Fibroblast of lung (primary cell): Measurements from ENCODE around the gene MYO7A. TPM values are rescaled to one million over a fixed set of nuclear protein-coding genes. Genes with fewer than 3 reads are reported as not detected.
A peak's percentile ranks its signal among the peaks of the same experiment; 100 is the strongest.

Experiments
- DNase-seq, 2 donors: peaks; one replicate each; pipeline versions ENCODE4 v3.0.0 to v3.0.0-alpha.2; 2010; ENCODE audit warnings: low read depth in 2 of 2
- H2AFZ ChIP-seq: 2 replicates; pipeline ENCODE4 v1.5.1; 2012; ENCODE audit warnings: low read length, control low read depth, inconsistent platforms
- H3K27ac ChIP-seq: 2 replicates; pipeline ENCODE4 v1.5.1; 2011; ENCODE audit warnings: low read length, control low read depth; ENCODE audit not compliant: insufficient read depth
- H3K27me3 ChIP-seq: 2 replicates; pipeline ENCODE4 v1.5.1; 2011; ENCODE audit warnings: mild to moderate bottlenecking, low read length; ENCODE audit not compliant: control insufficient read depth, insufficient read depth
- H3K36me3 ChIP-seq: 2 replicates; pipeline ENCODE4 v1.5.1; 2011; ENCODE audit warnings: low read length; ENCODE audit not compliant: control insufficient read depth, insufficient read depth
- H3K4me1 ChIP-seq: 2 replicates; pipeline ENCODE4 v1.5.1; 2011; ENCODE audit warnings: low read length; ENCODE audit not compliant: control insufficient read depth, insufficient read depth; ENCODE audit errors: extremely low read depth
- H3K4me2 ChIP-seq: 2 replicates; pipeline ENCODE4 v1.5.1; 2011; ENCODE audit warnings: low read length, control low read depth; ENCODE audit not compliant: insufficient read depth; ENCODE audit errors: extremely low read depth
- H3K4me3 ChIP-seq, 4 experiments: fragments of 200-600 bp in 1 of 4; sonication (generic) in 1 of 4; replicated peaks in 1 of 4; 2 replicates each; pipeline ENCODE4 v1.5.1; 2011 to 2016; ENCODE audit warnings: low read length in 4 of 4, low read depth in 3 of 4, mild to moderate bottlenecking in 3 of 4, control low read depth in 2 of 4, inconsistent platforms in 1 of 4, mixed read lengths in 1 of 4; ENCODE audit not compliant: insufficient read depth in 1 of 4; ENCODE audit errors: control extremely low read depth in 1 of 4
- H3K79me2 ChIP-seq: 2 replicates; pipeline ENCODE4 v1.5.1; 2012; ENCODE audit warnings: mild to moderate bottlenecking, low read length, inconsistent platforms; ENCODE audit not compliant: control insufficient read depth, insufficient read depth
- H3K9ac ChIP-seq: 2 replicates; pipeline ENCODE4 v1.5.1; 2011; ENCODE audit warnings: mild to moderate bottlenecking, low read length, control low read depth; ENCODE audit not compliant: insufficient read depth
- H3K9me3 ChIP-seq: 2 replicates; pipeline ENCODE4 v1.5.1; 2012; ENCODE audit warnings: low read depth, low read length; ENCODE audit not compliant: control insufficient read depth, insufficient read depth
- H4K20me1 ChIP-seq: 2 replicates; pipeline ENCODE4 v1.5.1; 2011; ENCODE audit warnings: low read length; ENCODE audit not compliant: control insufficient read depth, insufficient read depth; ENCODE audit errors: extremely low read depth
- CTCF ChIP-seq, 2 donors: IDR thresholded peaks in 1 of 2; conservative IDR thresholded peaks in 1 of 2; 1 replicate in 1 of 2; 2 replicates in 1 of 2; pipeline ENCODE4 v1.5.1; 2011 to 2012; ENCODE audit warnings: low read length in 2 of 2, control low read depth in 1 of 2, inconsistent platforms in 1 of 2, low read depth in 1 of 2, mild to moderate bottlenecking in 1 of 2
- EZH2 ChIP-seq: IDR thresholded peaks from 2 replicates; pipeline ENCODE4 v1.5.1; 2012; ENCODE audit warnings: low read length, control low read depth, mild to moderate bottlenecking; ENCODE audit errors: missing control alignments
- polyA plus RNA-seq, 2 donors: library from polyadenylated mRNA; depleted of rRNA in 1 of 2; stranded (reverse) in 1 of 2; unstranded in 1 of 2; fragments of >200 nt; gene quantifications; 2 replicates each; pipeline ENCODE4 v1.2.1, GENCODE V29; 2011 to 2012; ENCODE audit warnings: missing spikeins in 1 of 2
- total RNA-seq: library from RNA; depleted of rRNA; stranded (reverse); fragments of >200 nt; gene quantifications from 2 replicates; pipeline ENCODE4 v1.2.1, GENCODE V29; 2014

MYO7A gene
- total and polyA plus RNA-seq, 2 donors (not counting 1 experiment from before 2014, with no cell fraction given) = 0.01 to 0.33 TPM

- no peak overlapping the region for H3K27ac ChIP-seq
- H4K20me1 ChIP-seq = no peaks in the 10 kb centered on the region
- H3K36me3 ChIP-seq = no peaks in the 10 kb centered on the region
- H3K79me2 ChIP-seq = no peaks in the 10 kb centered on the region
- peaks cover 22% of the 10 kb centered on the region for H3K4me1 ChIP-seq
- no peak overlapping the region for H2AFZ ChIP-seq
- no peak overlapping the region for H3K4me3 ChIP-seq
- H3K9ac ChIP-seq = no peak overlapping the region
- no peak for TF ChIP-seq EZH2
- TF ChIP-seq CTCF (conservative IDR thresholded peaks at IDR 0.05 in 1 of 2, IDR thresholded peaks at IDR 0.05 in 1 of 2; ENCODE audit: low read depth in 1 of 2, low read length in 2 of 2) = no peak
- no peak overlapping the region for H3K4me2 ChIP-seq
- no peaks in the 10 kb centered on the region for H3K27me3 ChIP-seq
- no peak for DNase-seq
- no peaks in the 10 kb centered on the region for H3K9me3 ChIP-seq
Measured at GRCh38 chr11:77112641-77113381, 15.2 kb upstream of the MYO7A start.

- no peaks in the 10 kb centered on the region for H4K20me1 ChIP-seq
- H2AFZ ChIP-seq = no peak overlapping the region
- no peak overlapping the region for H3K27ac ChIP-seq
- H3K9me3 ChIP-seq = no peaks in the 10 kb centered on the region
- peak; percentile 29 to 54 for DNase-seq
- no peaks in the 10 kb centered on the region for H3K27me3 ChIP-seq
- H3K79me2 ChIP-seq = no peaks in the 10 kb centered on the region
- no peak overlapping the region for H3K9ac ChIP-seq
- no peak overlapping the region for H3K4me2 ChIP-seq
- peaks cover 15% of the 10 kb centered on the region for H3K4me1 ChIP-seq
- H3K4me3 ChIP-seq = no peak overlapping the region
- TF ChIP-seq CTCF (conservative IDR thresholded peaks at IDR 0.05 in 1 of 2, IDR thresholded peaks at IDR 0.05 in 1 of 2; ENCODE audit: low read depth in 1 of 2, low read length in 2 of 2) (peak; percentile 42 to 69), EZH2 (no peak)
- H3K36me3 ChIP-seq = peaks cover 2% of the 10 kb centered on the region
Measured at GRCh38 chr11:77113382-77114088, 14.5 kb upstream of the MYO7A start.

GRCh38 chr11:77114089-77114463 lies 14.0 kb upstream of the MYO7A start:
- no peak overlapping the region for H3K4me3 ChIP-seq
- DNase-seq = no peak
- no peaks in the 10 kb centered on the region for H4K20me1 ChIP-seq
- no peaks in the 10 kb centered on the region for H3K79me2 ChIP-seq
- no peak overlapping the region for H3K4me2 ChIP-seq
- H3K9me3 ChIP-seq = no peaks in the 10 kb centered on the region
- no peaks in the 10 kb centered on the region for H3K27me3 ChIP-seq
- H3K27ac ChIP-seq = no peak overlapping the region
- no peak overlapping the region for H3K9ac ChIP-seq
- peaks cover 10% of the 10 kb centered on the region for H3K4me1 ChIP-seq
- no peak overlapping the region for H2AFZ ChIP-seq
- TF ChIP-seq EZH2 = no peak
- no peak for TF ChIP-seq CTCF (conservative IDR thresholded peaks at IDR 0.05 in 1 of 2, IDR thresholded peaks at IDR 0.05 in 1 of 2; ENCODE audit: low read depth in 1 of 2, low read length in 2 of 2)
- H3K36me3 ChIP-seq = peaks cover 3% of the 10 kb centered on the region
